Kidney capillary endothelial cell (primary cell): ENCODE measurements around the gene AMH.

ENCODE experiments used
- DNase-seq: peaks from one replicate; pipeline ENCODE4 v3.0.0-alpha.2; 2018; ENCODE audit warnings: low spot score

AMH gene

GRCh38 chr19:2235381-2236063, 13.6 kb upstream of the AMH start:
- no peak for DNase-seq

- no peak for DNase-seq
Measured at GRCh38 chr19:2236064-2236313, 13.1 kb upstream of the AMH start.

GRCh38 chr19:2236314-2237050, 12.6 kb upstream of the AMH start, which contains the start of the genes PLEKHJ1 and SF3A2:
PLEKHJ1 (minus strand) TSS chr19:2236329; CDS start chr19:2236248, 81 bp downstream.
SF3A2 (plus strand) TSS chr19:2236824; CDS start chr19:2243419, 6,595 bp downstream.
- peak; percentile 98 for DNase-seq

- DNase-seq: no peak
Measured at GRCh38 chr19:2237051-2237868, 11.9 kb upstream of the AMH start.

- no peak for DNase-seq
Measured at GRCh38 chr19:2237869-2238153, 11.3 kb upstream of the AMH start.

- DNase-seq: no peak
Measured at GRCh38 chr19:2239173-2239572, 9.9 kb upstream of the AMH start.

- DNase-seq: no peak
Measured at GRCh38 chr19:2239771-2240770, 9.1 kb upstream of the AMH start.

GRCh38 chr19:2240881-2241760, 8.0 kb upstream of the AMH start:
- no peak for DNase-seq

- no peak for DNase-seq
Measured at GRCh38 chr19:2242092-2242537, 7.0 kb upstream of the AMH start.

- no peak for DNase-seq
Measured at GRCh38 chr19:2242816-2243215, 6.3 kb upstream of the AMH start.

GRCh38 chr19:2243274-2244124, 5.6 kb upstream of the AMH start:
- DNase-seq: no peak

GRCh38 chr19:2244125-2244411, 5.1 kb upstream of the AMH start:
- no peak for DNase-seq

- DNase-seq: no peak
Measured at GRCh38 chr19:2244486-2244885, 4.6 kb upstream of the AMH start.

GRCh38 chr19:2245273-2245672, 3.9 kb upstream of the AMH start:
- no peak for DNase-seq

- DNase-seq: no peak
Measured at GRCh38 chr19:2246014-2246620, 3.0 kb upstream of the AMH start.

GRCh38 chr19:2246801-2247361, 2.2 kb upstream of the AMH start:
- DNase-seq: no peak

- no peak for DNase-seq
Measured at GRCh38 chr19:2247433-2248101, 1.6 kb upstream of the AMH start.

- no peak for DNase-seq
Measured at GRCh38 chr19:2248136-2249009, 750 bp upstream of the AMH start.
